K562 (cell line): ENCODE data around the gene LOC128125822.

ENCODE experiments used
- CEBPB ChIP-seq: fragments of 450-650 bp; IDR thresholded peaks from 2 replicates; pipeline ENCODE4 v1.6.1; 2016; ENCODE audit warnings: missing genetic modification characterization, missing compliant biosample characterization
- CREM ChIP-seq: IDR thresholded peaks from 2 replicates; pipeline ENCODE4 v1.6.1; 2014; ENCODE audit warnings: antibody characterized with exemption, low read depth
- DACH1 ChIP-seq: fragments of 450-650 bp; IDR thresholded peaks from 2 replicates; pipeline ENCODE4 v1.6.1; 2018; ENCODE audit not compliant: partially characterized antibody
- EP300 ChIP-seq: IDR thresholded peaks from 2 replicates; pipeline ENCODE4 v1.6.1; 2012; ENCODE audit warnings: low read length, improper control_type of control experiment
- FOXJ2 ChIP-seq: fragments of 200-800 bp; sonication (Bioruptor generic); IDR thresholded peaks from 2 replicates; pipeline ENCODE4 v1.6.1; 2016; ENCODE audit warnings: missing genetic modification characterization, missing compliant biosample characterization
- HDAC3 ChIP-seq: fragments of 450-650 bp; IDR thresholded peaks from 2 replicates; pipeline ENCODE4 v1.6.1; 2018; ENCODE audit warnings: borderline replicate concordance, mild to moderate bottlenecking, moderate library complexity; ENCODE audit not compliant: partially characterized antibody
- HIVEP1 ChIP-seq: fragments of 250-450 bp; sonication (Bioruptor Pico); IDR thresholded peaks from 2 replicates; pipeline ENCODE4 v1.4.0; 2020; ENCODE audit warnings: mild to moderate bottlenecking
- KAT2B ChIP-seq: IDR thresholded peaks from one replicate; pipeline ENCODE4 v1.6.1; 2012; ENCODE audit warnings: low read depth, mild to moderate bottlenecking, control low read depth, inconsistent platforms, low read length, moderate library complexity
- NFYB ChIP-seq: IDR thresholded peaks from 2 replicates; pipeline ENCODE4 v1.6.1; 2011; ENCODE audit warnings: mild to moderate bottlenecking, moderate library complexity; ENCODE audit not compliant: insufficient read length; ENCODE audit errors: extremely low read depth
- SIX5 ChIP-seq, 2 experiments: IDR thresholded peaks; 2 replicates each; pipeline ENCODE4 v1.6.1; 2011; ENCODE audit warnings: low read length in 2 of 2, borderline replicate concordance in 1 of 2, low read depth in 1 of 2, mild to moderate bottlenecking in 1 of 2, moderate library complexity in 1 of 2; ENCODE audit not compliant: insufficient read depth in 1 of 2
- TAF15 ChIP-seq: fragments of 200-400 bp; formaldehyde crosslinking; IDR thresholded peaks from 2 replicates; pipeline ENCODE4 v1.6.1; 2017; ENCODE audit warnings: mild to moderate bottlenecking, low read depth, low read length, moderate library complexity
- ZNF3 ChIP-seq: fragments of 250-450 bp; sonication (Bioruptor Pico); IDR thresholded peaks from 2 replicates; pipeline ENCODE4 v1.5.0; 2021; ENCODE audit warnings: mild to moderate bottlenecking, moderate library complexity
- ZNF583 ChIP-seq: fragments of 250-450 bp; sonication (Bioruptor Pico); IDR thresholded peaks from 2 replicates; pipeline ENCODE4 v1.4.0; 2020
- ZNF668 ChIP-seq: fragments of 250-450 bp; sonication (Bioruptor Pico); IDR thresholded peaks from 2 replicates; pipeline ENCODE4 v1.8.0; 2022; ENCODE audit warnings: mild to moderate bottlenecking, inconsistent platforms
- ZNF696 ChIP-seq: fragments of 250-450 bp; sonication (Bioruptor Pico); conservative IDR thresholded peaks from 2 replicates; pipeline ENCODE4 v1.4.0; 2020; ENCODE audit warnings: mild to moderate bottlenecking, moderate library complexity
- ZNF79 ChIP-seq: fragments of 250-450 bp; sonication (Bioruptor Pico); IDR thresholded peaks from 2 replicates; pipeline ENCODE4 v1.4.0; 2020; ENCODE audit warnings: low read depth, mild to moderate bottlenecking, moderate library complexity
- TF ChIP-seq, protein P1 (sequence below): fragments of 450-650 bp; IDR thresholded peaks from 2 replicates; pipeline ENCODE4 v1.7.1; 2018; ENCODE audit warnings: mild to moderate bottlenecking, low read depth; ENCODE audit not compliant: partially characterized antibody
- TF ChIP-seq, protein P2 (sequence below): fragments of 200-400 bp; formaldehyde crosslinking; IDR thresholded peaks from 2 replicates; pipeline ENCODE4 v1.6.1; 2017; ENCODE audit warnings: mild to moderate bottlenecking, low read depth, low read length, moderate library complexity
- TF ChIP-seq, protein P3 (sequence below): fragments of 250-450 bp; sonication (Bioruptor Pico); IDR thresholded peaks from 2 replicates; pipeline ENCODE4 v1.4.0; 2020; ENCODE audit warnings: mild to moderate bottlenecking, moderate library complexity, borderline replicate concordance
- TF ChIP-seq, protein P4 (sequence below): fragments of 250-450 bp; sonication (Bioruptor Pico); IDR thresholded peaks from 2 replicates; pipeline ENCODE4 v1.8.0; 2022; ENCODE audit warnings: moderate library complexity, mild to moderate bottlenecking, inconsistent platforms

The LOC128125822 gene

DNA sequence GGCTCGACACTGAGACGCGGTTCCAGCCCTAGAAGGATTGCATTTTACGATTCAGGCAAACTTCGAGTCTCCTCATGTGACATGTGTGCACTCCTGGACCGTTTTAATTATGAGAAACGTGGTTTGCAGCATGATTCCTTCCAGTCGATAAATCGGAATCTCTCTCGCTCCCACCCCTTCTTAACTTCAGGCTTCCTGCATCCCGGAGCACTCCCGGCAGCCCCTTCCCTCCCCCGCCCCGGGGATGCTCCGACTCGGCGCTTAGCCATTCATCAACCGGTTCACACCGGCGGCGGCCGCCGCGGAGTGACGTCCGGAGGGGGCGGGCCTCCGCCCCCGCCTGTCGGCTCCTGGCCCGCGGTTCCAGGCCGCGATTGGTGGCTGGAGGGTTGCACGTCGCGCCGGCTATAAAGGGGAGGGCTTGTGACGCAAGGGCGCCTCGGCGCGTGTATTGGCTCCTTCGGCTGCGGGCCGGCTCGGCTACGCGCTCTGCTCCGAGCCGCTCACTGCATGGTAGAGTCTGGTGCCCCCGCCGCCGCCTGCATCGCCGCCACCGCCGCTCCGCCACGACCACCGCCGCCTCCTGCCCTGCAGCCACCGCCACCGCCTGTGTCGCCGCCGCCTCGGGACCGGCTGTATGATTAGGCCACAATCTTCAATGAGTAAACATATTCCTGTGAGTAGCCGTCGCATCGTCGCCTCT is at the start of gene LOC128125822, which contains the start of gene PTP4A1 (continued):
- TF ChIP-seq, protein P1, sequence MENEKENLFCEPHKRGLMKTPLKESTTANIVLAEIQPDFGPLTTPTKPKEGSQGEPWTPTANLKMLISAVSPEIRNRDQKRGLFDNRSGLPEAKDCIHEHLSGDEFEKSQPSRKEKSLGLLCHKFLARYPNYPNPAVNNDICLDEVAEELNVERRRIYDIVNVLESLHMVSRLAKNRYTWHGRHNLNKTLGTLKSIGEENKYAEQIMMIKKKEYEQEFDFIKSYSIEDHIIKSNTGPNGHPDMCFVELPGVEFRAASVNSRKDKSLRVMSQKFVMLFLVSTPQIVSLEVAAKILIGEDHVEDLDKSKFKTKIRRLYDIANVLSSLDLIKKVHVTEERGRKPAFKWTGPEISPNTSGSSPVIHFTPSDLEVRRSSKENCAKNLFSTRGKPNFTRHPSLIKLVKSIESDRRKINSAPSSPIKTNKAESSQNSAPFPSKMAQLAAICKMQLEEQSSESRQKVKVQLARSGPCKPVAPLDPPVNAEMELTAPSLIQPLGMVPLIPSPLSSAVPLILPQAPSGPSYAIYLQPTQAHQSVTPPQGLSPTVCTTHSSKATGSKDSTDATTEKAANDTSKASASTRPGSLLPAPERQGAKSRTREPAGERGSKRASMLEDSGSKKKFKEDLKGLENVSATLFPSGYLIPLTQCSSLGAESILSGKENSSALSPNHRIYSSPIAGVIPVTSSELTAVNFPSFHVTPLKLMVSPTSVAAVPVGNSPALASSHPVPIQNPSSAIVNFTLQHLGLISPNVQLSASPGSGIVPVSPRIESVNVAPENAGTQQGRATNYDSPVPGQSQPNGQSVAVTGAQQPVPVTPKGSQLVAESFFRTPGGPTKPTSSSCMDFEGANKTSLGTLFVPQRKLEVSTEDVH, result no peak
- TF ChIP-seq ZNF79 (no peak), EP300 (peak; percentile 50), HDAC3 (no peak), ZNF3 (CRISPR knock-in tag) (no peak), DACH1 (no peak), SIX5 (IDR thresholded peaks at IDR 0.05; ENCODE audit: borderline replicate concordance in 1 of 2, insufficient read depth in 1 of 2, low read depth in 1 of 2, low read length in 2 of 2) (no peak), NFYB (peak; percentile 48), ZNF696 (CRISPR knock-in tag) (no peak), ZNF583 (CRISPR knock-in tag) (no peak), KAT2B (peak; percentile 22), FOXJ2 (tag) (no peak), CREM (peak; percentile 91), HIVEP1 (CRISPR knock-in tag) (no peak), ZNF668 (CRISPR knock-in tag) (no peak), CEBPB (peak; percentile 67), TAF15 (no peak)
- TF ChIP-seq, protein P2, sequence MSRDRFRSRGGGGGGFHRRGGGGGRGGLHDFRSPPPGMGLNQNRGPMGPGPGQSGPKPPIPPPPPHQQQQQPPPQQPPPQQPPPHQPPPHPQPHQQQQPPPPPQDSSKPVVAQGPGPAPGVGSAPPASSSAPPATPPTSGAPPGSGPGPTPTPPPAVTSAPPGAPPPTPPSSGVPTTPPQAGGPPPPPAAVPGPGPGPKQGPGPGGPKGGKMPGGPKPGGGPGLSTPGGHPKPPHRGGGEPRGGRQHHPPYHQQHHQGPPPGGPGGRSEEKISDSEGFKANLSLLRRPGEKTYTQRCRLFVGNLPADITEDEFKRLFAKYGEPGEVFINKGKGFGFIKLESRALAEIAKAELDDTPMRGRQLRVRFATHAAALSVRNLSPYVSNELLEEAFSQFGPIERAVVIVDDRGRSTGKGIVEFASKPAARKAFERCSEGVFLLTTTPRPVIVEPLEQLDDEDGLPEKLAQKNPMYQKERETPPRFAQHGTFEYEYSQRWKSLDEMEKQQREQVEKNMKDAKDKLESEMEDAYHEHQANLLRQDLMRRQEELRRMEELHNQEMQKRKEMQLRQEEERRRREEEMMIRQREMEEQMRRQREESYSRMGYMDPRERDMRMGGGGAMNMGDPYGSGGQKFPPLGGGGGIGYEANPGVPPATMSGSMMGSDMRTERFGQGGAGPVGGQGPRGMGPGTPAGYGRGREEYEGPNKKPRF, result no peak
- TF ChIP-seq, protein P3, sequence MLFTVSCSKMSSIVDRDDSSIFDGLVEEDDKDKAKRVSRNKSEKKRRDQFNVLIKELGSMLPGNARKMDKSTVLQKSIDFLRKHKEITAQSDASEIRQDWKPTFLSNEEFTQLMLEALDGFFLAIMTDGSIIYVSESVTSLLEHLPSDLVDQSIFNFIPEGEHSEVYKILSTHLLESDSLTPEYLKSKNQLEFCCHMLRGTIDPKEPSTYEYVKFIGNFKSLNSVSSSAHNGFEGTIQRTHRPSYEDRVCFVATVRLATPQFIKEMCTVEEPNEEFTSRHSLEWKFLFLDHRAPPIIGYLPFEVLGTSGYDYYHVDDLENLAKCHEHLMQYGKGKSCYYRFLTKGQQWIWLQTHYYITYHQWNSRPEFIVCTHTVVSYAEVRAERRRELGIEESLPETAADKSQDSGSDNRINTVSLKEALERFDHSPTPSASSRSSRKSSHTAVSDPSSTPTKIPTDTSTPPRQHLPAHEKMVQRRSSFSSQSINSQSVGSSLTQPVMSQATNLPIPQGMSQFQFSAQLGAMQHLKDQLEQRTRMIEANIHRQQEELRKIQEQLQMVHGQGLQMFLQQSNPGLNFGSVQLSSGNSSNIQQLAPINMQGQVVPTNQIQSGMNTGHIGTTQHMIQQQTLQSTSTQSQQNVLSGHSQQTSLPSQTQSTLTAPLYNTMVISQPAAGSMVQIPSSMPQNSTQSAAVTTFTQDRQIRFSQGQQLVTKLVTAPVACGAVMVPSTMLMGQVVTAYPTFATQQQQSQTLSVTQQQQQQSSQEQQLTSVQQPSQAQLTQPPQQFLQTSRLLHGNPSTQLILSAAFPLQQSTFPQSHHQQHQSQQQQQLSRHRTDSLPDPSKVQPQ (CRISPR knock-in tag), result no peak
- TF ChIP-seq, protein P4, sequence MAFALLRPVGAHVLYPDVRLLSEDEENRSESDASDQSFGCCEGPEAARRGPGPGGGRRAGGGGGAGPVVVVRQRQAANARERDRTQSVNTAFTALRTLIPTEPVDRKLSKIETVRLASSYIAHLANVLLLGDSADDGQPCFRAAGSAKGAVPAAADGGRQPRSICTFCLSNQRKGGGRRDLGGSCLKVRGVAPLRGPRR (CRISPR knock-in tag), result no peak
